WI38 (cell line): ENCODE data around the gene KLHL25.

ENCODE experiments used
- H3K4me3 ChIP-seq: 2 replicates; pipeline ENCODE4 v1.5.1; 2011; ENCODE audit warnings: low read depth, mild to moderate bottlenecking, control low read depth, low read length
- CTCF ChIP-seq: IDR thresholded peaks from 2 replicates; pipeline ENCODE4 v1.5.1; 2012; ENCODE audit warnings: low read depth, mild to moderate bottlenecking, control low read depth, low read length

KLHL25 gene

GRCh38 chr15:85825719-85826118 lies 31.0 kb upstream of the KLHL25 start:
- TF ChIP-seq CTCF, result no peak
- H3K4me3 ChIP-seq, result no peak overlapping the region

- TF ChIP-seq CTCF, result no peak
- no peak overlapping the region for H3K4me3 ChIP-seq
Measured at GRCh38 chr15:85825118-85825517, 30.4 kb upstream of the KLHL25 start.

- H3K4me3 ChIP-seq, result no peak overlapping the region
- no peak for TF ChIP-seq CTCF
Measured at GRCh38 chr15:85821545-85821944, 26.8 kb upstream of the KLHL25 start.

- no peak overlapping the region for H3K4me3 ChIP-seq
- TF ChIP-seq CTCF, result 0 out of 2 replicates have a peak, but pooled peaks have one; percentile 6
Measured at GRCh38 chr15:85819938-85820337, 25.2 kb upstream of the KLHL25 start.

GRCh38 chr15:85813234-85813633 lies 18.5 kb upstream of the KLHL25 start:
- TF ChIP-seq CTCF, result no peak
- no peak overlapping the region for H3K4me3 ChIP-seq

GRCh38 chr15:85810075-85810474 lies 15.3 kb upstream of the KLHL25 start:
- no peak overlapping the region for H3K4me3 ChIP-seq
- no peak for TF ChIP-seq CTCF

- no peak for TF ChIP-seq CTCF
- no peak overlapping the region for H3K4me3 ChIP-seq
Measured at GRCh38 chr15:85805420-85805819, 10.7 kb upstream of the KLHL25 start.
